Hematopoietic multipotent progenitor cell treated with erythropoietin and hydrocortisone succinate and interleukin-3 and kit ligand, for 6 days (in vitro differentiated cells): ENCODE measurements around the gene TCEAL2.
A peak's percentile ranks its signal among the peaks of the same experiment; 100 is the strongest.
"Not testable (repeated sequence)": the region's sequence is repeated elsewhere in the genome, so short reads cannot be mapped to it uniquely, and the experiment has no call there.

Experiments used
- DNase-seq: peaks from one replicate; pipeline ENCODE4 v3.0.0-alpha.2; 2015

The TCEAL2 gene

DNA sequence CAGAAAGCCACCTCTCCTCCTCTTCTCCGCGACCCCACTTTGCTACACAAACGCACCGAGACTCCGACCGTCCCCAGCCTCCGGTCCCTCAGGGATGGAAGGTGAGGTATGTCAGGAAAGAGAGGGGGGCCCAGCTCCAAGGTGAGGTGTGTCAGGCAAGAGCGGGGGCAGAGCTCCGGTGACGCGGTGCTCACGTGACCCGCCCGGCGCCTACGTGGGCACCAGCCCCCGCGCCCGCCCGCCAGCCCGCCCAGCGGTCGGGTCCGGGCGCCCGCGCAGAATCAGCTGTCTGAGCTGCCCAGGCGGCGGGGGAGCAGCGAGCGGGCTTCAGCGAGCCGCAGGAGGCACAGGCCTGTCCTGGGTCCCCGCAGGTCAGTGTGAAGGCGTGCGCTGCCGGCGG, at the start of gene TCEAL2:
Gene TCEAL2 (plus strand): TSS at position 244 of the 400 bp plus-strand sequence. CDS start 1,152 bp downstream, outside the sequence.
- not testable (repeated sequence) for DNase-seq

- no peak for DNase-seq
Observed at GRCh38 chrX:102077426-102077825, 48.1 kb upstream of the TCEAL2 start.

DNA sequence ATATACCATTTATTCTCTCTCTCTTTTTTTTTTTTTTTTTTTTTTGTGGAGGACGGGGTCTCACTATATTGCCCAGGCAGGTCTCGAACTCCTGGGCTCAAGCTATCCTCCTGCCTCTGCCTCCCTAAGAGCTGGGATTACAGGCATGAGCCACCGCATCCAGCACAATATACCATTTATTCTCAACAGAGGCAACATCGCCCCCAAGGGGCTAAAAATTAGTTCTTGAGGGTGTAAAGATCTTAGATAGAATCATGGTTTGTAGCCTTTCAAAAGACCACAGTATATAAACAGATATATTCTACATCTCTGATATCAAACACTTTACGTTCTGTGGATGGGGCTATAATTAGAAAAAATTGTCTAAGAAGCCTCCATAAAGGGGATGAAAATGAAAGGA, 39.8 kb upstream of the TCEAL2 start:
- peak; percentile 13 for DNase-seq

- no peak for DNase-seq
Observed at GRCh38 chrX:102113367-102113766, 12.1 kb upstream of the TCEAL2 start.

DNA sequence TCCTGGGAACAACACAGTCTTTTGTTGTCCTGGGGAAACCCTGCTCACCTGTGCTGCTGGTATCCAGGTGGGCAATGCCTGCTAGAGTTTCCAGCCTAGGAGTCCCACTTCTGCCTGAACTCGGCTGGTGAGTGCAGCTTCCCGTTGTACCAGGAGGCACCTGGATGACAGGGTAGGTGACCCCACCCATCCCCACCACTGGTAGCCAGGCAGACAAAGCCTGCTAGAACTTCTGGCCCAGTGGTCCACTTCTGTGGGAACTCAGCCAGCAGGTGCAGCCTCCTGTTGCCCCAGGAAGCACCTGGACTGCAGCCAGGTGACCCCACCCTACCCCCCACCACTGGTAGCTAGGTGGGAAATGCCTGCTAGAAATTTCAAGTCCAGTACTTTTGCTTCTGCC, 9.7 kb upstream of the TCEAL2 start:
- DNase-seq, result no peak

DNA sequence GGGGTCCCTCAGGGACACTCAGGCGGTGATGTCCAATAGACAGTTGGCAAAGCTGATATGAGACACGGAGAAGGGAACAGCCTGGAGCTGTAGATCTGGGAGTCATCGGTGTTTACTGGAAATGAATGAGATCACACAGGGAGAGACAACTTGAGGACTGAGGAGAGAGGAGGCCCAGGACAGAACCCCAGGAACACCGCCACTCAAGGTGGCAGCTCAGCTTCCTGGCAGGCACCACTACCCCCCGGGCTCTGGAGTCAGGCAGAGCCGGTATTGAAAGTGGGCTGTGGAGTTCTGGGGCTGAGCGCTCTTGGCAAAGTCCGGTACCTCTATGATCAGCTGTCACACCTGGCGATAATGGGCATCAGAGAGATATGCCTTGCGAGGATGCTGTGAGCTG, 465 bp upstream of the TCEAL2 start:
- not testable (repeated sequence) for DNase-seq

DNA sequence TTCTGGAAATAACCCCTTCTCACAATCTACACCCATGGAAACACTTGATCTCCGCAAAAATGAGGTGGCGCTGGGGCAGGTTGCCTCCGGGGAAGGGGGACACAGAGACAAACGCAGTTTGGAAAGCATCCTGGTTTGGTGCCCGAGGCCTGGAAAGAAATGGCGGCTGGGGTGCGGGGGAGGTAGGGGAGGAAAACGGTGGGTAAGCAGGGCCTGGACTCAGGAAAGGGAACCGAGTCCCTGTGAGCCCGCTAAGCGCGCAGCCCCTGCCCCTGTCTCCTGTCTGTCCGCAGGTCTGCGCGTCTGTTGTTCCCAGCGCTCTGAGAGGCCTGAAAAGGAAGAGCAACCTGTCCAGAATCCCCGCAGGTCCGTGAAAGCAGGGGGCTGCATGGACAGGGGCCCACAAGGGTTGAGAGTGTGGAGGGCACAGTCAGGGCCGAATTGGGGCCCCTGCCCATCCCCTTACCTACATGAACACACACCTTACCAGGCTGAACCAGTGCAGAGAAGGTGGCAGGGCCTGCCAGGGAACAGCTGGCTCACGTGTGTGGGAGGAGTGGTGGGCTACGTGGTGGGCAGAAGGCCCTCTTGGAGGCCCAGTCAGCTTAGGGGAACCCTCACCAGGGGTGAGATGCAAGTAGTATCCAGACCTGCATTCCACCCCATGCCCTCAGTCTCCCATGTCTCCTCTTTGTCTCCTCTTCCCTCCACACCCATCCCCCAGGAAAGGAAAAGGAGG, 770 bp downstream of the TCEAL2 start:
- DNase-seq, result not testable (repeated sequence)

DNA sequence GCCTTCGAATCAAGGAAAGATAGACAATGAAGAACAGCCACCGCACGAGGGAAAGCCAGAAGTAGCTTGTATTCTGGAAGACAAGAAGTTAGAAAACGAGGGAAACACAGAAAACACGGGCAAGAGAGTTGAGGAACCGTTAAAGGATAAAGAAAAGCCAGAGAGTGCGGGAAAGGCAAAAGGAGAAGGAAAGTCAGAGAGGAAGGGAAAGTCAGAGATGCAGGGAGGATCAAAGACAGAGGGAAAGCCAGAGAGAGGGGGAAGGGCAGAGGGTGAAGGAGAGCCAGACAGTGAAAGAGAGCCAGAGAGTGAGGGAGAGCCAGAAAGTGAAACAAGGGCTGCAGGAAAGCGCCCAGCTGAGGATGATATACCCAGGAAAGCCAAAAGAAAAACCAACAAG, 1.4 kb downstream of the TCEAL2 start:
- no peak for DNase-seq

- DNase-seq, result peak; percentile 11
Observed at GRCh38 chrX:102129473-102129872, 4.0 kb downstream of the TCEAL2 start.

DNA sequence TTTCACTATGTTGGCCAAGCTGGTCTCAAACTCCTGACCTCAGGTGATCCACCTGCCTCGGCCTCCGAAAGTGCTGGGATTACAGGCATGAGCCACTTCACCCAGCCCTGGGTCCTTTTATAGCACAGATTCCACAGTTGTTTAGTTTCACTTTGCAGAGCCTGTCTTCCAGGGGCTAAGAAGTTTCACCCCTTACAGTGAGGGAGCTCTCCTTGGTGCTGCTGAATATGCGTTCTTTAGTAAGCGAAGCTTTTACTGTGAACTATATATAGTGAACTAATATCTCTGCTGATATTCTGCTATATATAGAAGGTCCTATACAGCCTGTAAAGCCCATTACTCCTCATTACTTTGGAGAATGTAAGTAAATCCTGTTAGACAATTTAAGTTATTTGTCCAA, 12.6 kb downstream of the TCEAL2 start:
- no peak for DNase-seq

- not testable (repeated sequence) for DNase-seq
Observed at GRCh38 chrX:102140876-102141275, 15.4 kb downstream of the TCEAL2 start.

DNA sequence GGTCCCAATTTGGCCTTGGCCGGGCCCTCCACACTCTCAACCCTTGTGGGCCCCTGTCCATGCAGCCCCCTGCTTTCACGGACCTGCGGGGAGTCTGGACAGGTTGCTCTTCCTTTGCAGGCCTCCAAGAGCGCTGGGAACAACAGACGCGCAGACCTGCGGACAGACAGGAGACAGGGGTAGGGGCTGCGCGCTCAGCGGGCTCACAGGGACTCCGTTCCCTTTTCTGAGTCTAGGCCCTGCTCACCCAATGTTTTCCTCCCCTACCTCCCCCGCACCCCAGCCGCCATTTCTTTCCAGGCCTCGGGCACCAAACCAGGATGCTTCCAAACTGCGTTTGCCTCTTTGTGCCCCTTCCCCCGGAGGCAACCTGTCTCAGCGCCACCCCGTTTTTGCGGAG, 16.2 kb downstream of the TCEAL2 start:
- DNase-seq, result not testable (repeated sequence)

- not testable (repeated sequence) for DNase-seq
Observed at GRCh38 chrX:102142274-102142673, 16.8 kb downstream of the TCEAL2 start, which contains the start of gene TCEAL6. Gene TCEAL6 (minus strand): TSS chrX:102142481.

- DNase-seq, result no peak
Observed at GRCh38 chrX:102154218-102154860, 28.9 kb downstream of the TCEAL2 start.

DNA sequence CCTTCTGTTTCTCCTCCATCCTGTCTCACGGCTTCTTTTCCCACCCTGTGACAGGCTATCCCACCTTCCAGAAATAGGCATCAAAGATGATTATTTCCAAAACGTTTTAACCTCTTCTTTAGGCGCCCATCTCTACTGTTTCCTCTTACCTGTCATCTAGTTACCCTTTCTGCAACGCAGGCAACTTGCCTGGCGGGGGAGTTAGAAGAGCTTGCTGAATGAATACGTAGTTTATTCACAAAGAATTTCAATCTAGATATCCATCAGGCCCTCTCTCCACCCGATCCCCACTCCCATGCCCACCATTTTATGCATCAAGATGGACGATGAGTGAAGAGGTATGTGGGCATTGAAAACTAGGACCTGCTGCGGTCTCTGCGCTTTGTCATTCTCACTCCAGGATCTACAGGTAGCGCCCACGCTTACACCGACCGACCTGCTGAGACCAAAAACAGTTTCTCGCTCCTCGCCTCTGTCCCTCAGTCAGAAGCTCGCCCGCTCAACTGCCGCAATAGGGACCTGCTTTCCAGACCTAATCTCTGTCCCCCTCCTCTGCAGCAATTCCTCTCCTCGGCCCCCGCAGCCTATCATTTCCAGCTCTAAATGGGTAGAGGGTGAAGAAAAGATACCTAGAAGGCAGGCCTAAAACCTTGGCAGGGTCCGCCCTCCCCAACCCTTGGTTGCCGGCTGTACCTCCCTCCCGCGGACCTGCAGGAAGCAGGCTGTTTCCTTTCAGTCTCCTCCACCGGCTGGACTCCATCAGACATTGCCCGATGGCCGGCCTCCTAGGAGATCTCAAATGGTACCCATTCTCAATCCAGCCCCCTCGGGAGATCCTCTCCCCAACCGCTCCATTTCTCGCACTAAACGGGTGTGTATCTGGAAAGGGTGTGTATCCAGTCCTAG, 29.7 kb downstream of the TCEAL2 start:
- DNase-seq, result no peak

- peak; percentile 13 for DNase-seq
Observed at GRCh38 chrX:102155806-102156179, 30.3 kb downstream of the TCEAL2 start, which contains the start of gene BEX5. Gene BEX5 (minus strand): TSS chrX:102155977. CDS start chrX:102154265, 1,712 bp downstream.
